Esophagus muscularis mucosa (tissue), 4 donors: ENCODE measurements around the gene E4F1. TPM values are rescaled to one million over a fixed set of nuclear protein-coding genes. Genes with fewer than 3 reads are reported as not detected.
A peak's percentile ranks its signal among the peaks of the same experiment; 100 is the strongest.

Experiments used
- DNase-seq: peaks from one replicate; pipeline ENCODE4 v3.0.0-alpha.2; 2017; ENCODE audit errors: extremely low spot score
- H3K27ac ChIP-seq, 4 donors: fragments of 200-600 bp; sonication (generic); replicated peaks in 1 of 4; 1 replicate in 3 of 4; 2 replicates in 1 of 4; pipeline ENCODE4 v1.5.1; 2016 to 2019; ENCODE audit warnings: mild to moderate bottlenecking in 1 of 4
- H3K27me3 ChIP-seq, 4 donors: fragments of 200-600 bp; sonication (generic); one replicate each; pipeline versions ENCODE4 v1.5.1 to v1.6.0; 2016 to 2019
- H3K36me3 ChIP-seq, 4 donors: fragments of 200-600 bp; sonication (generic); one replicate each; pipeline ENCODE4 v1.5.1; 2016 to 2019
- H3K4me1 ChIP-seq, 4 donors: fragments of 200-600 bp; sonication (generic); one replicate each; pipeline ENCODE4 v1.5.1; 2016 to 2019
- H3K4me3 ChIP-seq, 4 donors: fragments of 200-600 bp; sonication (generic); 1 replicate in 2 of 4; 2 replicates in 2 of 4; pipeline ENCODE4 v1.5.1; 2016 to 2019; ENCODE audit warnings: mild to moderate bottlenecking in 4 of 4, moderate library complexity in 1 of 4
- H3K9me3 ChIP-seq, 4 donors: fragments of 200-600 bp; sonication (generic); 1 replicate in 3 of 4; 2 replicates in 1 of 4; pipeline ENCODE4 v1.5.1; 2016 to 2019
- CTCF ChIP-seq, 3 experiments: fragments of 200-600 bp in 2 of 3; fragments of 450-650 bp in 1 of 3; sonication (generic) in 2 of 3; IDR thresholded peaks; one replicate each; pipeline ENCODE4 v1.5.1; 2017 to 2019; ENCODE audit warnings: antibody characterized with exemption in 3 of 3, mild to moderate bottlenecking in 2 of 3, moderate library complexity in 1 of 3
- EP300 ChIP-seq: sonication (generic); formaldehyde crosslinking; IDR thresholded peaks from one replicate; pipeline ENCODE4 v1.6.1; 2017; ENCODE audit warnings: antibody characterized with exemption
- POLR2A ChIP-seq: fragments of 450-650 bp; IDR thresholded peaks from one replicate; pipeline ENCODE4 v1.6.1; 2017; ENCODE audit warnings: antibody characterized with exemption, moderate library complexity, mild to moderate bottlenecking, low read depth
- POLR2AphosphoS5 ChIP-seq, 2 donors: sonication (generic); formaldehyde crosslinking; IDR thresholded peaks; one replicate each; pipeline ENCODE4 v1.6.1; 2017; ENCODE audit warnings: antibody characterized with exemption in 2 of 2
- WGBS: methylation state at CpG from one replicate; pipeline ENCODE4 v1.1.5; 2018; 5-methylcytosine and 5-hydroxymethylcytosine counted together
- intact Hi-C: fragments of 100-400 bp; cut with DNase I; formaldehyde crosslinking; loops from one replicate; pipeline ENCODE4 v1.15.1; 2023
- total RNA-seq, 4 donors: library from RNA; depleted of rRNA; stranded (reverse); fragments of >200 nt; gene quantifications; one replicate each; pipeline versions ENCODE4 v1.1.0 to v1.2.1, GENCODE V29; 2016

E4F1 gene, protein sequence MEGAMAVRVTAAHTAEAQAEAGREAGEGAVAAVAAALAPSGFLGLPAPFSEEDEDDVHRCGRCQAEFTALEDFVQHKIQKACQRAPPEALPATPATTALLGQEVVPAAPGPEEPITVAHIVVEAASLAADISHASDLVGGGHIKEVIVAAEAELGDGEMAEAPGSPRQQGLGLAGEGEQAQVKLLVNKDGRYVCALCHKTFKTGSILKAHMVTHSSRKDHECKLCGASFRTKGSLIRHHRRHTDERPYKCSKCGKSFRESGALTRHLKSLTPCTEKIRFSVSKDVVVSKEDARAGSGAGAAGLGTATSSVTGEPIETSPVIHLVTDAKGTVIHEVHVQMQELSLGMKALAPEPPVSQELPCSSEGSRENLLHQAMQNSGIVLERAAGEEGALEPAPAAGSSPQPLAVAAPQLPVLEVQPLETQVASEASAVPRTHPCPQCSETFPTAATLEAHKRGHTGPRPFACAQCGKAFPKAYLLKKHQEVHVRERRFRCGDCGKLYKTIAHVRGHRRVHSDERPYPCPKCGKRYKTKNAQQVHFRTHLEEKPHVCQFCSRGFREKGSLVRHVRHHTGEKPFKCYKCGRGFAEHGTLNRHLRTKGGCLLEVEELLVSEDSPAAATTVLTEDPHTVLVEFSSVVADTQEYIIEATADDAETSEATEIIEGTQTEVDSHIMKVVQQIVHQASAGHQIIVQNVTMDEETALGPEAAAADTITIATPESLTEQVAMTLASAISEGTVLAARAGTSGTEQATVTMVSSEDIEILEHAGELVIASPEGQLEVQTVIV
- total RNA-seq, result 10 to 100 TPM; 19.1 to 39.7 (median 28.5) TPM

DNA sequence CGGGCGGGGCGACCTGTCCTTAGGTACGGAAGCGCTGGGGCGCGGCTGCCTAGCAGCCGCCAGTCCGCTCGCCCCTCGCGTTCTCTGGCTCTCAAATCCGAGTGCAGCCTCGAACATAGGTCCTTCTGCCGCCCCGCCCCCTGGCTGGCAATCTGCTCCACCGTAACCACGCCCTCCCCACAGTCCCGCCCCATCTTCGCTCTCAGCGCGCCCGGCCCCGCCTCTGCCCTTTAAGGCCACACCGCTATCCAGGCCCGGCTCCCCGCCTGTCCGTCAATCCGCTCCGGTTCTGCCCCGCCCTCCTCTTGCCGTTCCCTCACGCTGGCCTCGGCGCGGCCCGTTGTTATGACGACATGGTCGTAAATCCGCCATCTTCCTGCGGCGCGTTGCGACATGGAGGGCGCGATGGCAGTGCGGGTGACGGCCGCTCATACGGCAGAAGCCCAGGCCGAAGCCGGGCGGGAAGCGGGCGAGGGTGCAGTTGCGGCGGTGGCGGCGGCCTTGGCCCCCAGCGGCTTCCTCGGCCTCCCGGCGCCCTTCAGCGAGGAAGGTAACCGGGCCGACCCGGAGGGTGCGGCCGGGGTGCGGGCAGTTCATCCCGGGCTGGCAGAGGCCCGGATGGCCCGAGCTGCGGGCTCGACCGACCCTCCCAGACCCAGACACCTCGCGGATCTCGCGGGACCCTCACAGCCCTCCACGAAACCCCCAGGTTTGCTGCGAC lies at the start of gene E4F1:
Gene E4F1, plus strand, starts transcription at position 371 of the 721 bp plus-strand sequence. Its CDS starts 23 bp downstream, at position 394.
- Histone ChIP-seq H3K27me3 (no peaks in the 10 kb centered on the region), H3K4me3 (peak within 1 kb of the TSS; percentile 75 to 93 (median 84)), H3K27ac (peak within 1 kb of the TSS; percentile 86 to 90 (median 87)), H3K9me3 (no peaks in the 10 kb centered on the region), H3K36me3 (peaks cover 0 to 20% (median 18%) of the 10 kb centered on the region in 4 donors), H3K4me1 (peaks cover 28 to 41% (median 38%) of the 10 kb centered on the region in 4 donors)
- intact Hi-C loops, result no loop called here
- DNase-seq, result peak; percentile 100
- TF ChIP-seq EP300, result no peak
- TF ChIP-seq CTCF (IDR thresholded peaks at IDR 0.05), result peak in 2 of 3 experiments; percentile 5 to 24
- peak; percentile 98 to 99 for TF ChIP-seq POLR2AphosphoS5 (IDR thresholded peaks at IDR 0.05)
- TF ChIP-seq POLR2A, result peak; percentile 90
- 0% methylated on average over 8 of the region's 82 CpGs for WGBS

GRCh38 chr16:2173916-2174315 lies 49.5 kb upstream of the E4F1 start:
- Histone ChIP-seq H3K27me3 (peaks cover 0 to 7% (median 0%) of the 10 kb centered on the region in 4 donors), H3K4me1 (peaks cover 0 to 9% (median 4%) of the 10 kb centered on the region in 4 donors), H3K27ac (no peak overlapping the region), H3K4me3 (no peak overlapping the region), H3K9me3 (no peaks in the 10 kb centered on the region), H3K36me3 (peaks cover 67 to 93% (median 86%) of the 10 kb centered on the region in 4 donors)
- no peak for TF ChIP-seq POLR2A
- no peak for TF ChIP-seq CTCF (IDR thresholded peaks at IDR 0.05)
- TF ChIP-seq EP300, result no peak
- no peak for TF ChIP-seq POLR2AphosphoS5 (IDR thresholded peaks at IDR 0.05)
- intact Hi-C loops, result no loop called here
- no peak for DNase-seq
- WGBS, result 92% methylated on average over 2 of the region's 4 CpGs

DNA sequence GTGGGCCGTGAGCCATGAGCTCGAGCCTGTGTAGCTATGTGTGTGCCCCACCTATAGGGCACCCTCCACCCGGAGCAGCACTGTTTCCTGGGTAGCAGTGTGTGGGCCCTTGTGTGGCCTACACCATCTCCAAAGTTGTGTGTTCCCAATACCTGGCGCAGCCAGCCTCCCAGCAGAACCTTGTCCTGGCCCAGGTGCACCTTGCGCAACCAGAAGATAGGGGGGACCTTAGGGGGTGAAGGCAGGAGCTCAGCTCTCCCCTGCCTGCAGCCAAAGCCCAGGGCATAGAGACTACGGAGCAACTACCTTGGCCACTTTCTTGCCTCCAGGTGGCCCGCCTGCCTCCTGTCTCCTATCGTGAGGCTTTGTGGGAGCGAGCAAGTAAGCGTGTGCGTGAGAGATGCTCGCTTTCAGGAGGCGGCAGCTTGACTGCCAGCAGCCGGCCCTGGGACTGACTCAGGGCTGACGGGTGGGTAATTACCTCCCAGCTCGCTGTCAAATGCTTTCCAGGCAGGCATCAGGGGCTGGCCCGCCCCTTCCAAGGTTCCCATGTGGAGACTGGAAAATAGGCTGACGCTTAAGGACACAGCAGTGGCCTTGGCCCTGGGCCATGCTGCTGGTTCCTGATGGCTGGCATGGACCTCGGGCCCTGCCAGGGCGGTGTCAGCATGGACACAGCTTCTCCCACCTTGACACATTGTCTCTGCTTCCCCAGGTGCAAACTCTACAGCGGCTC lies 48.8 kb upstream of the E4F1 start:
- Histone ChIP-seq H3K4me1 (peaks cover 0 to 11% (median 1%) of the 10 kb centered on the region in 4 donors), H3K9me3 (no peaks in the 10 kb centered on the region), H3K27ac (no peak overlapping the region), H3K27me3 (peaks cover 0 to 11% (median 0%) of the 10 kb centered on the region in 4 donors), H3K36me3 (peaks cover 63 to 87% (median 81%) of the 10 kb centered on the region in 4 donors), H3K4me3 (no peak overlapping the region)
- DNase-seq, result no peak
- no peak for TF ChIP-seq CTCF (IDR thresholded peaks at IDR 0.05)
- no peak for TF ChIP-seq POLR2A
- TF ChIP-seq EP300, result no peak
- no peak for TF ChIP-seq POLR2AphosphoS5 (IDR thresholded peaks at IDR 0.05)
- WGBS, result 94% methylated on average over 6 of the region's 21 CpGs
- intact Hi-C loops, result no loop called here

DNA sequence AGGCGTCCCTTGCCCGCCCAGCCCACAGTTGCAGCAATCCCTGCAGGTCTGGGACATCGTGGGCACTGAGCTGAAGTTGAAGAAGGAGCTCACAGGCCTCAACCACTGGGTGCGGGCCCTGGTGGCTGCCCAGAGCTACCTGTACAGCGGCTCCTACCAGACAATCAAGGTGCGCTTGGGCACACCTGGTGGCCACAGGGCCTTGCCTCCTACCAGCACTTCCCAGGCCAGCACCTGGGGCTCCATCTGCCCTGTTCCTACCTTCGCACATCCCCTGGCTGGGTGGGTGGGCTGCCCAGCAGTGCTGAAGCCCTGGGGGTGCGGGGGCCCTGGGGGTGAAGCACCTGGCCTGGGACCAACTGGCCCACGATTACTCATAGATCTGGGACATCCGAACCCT lies 47.9 kb upstream of the E4F1 start:
- Histone ChIP-seq H3K36me3 (peaks cover 62 to 78% (median 76%) of the 10 kb centered on the region in 4 donors), H3K9me3 (no peaks in the 10 kb centered on the region), H3K27me3 (peaks cover 0 to 13% (median 0%) of the 10 kb centered on the region in 4 donors), H3K27ac (no peak overlapping the region), H3K4me1 (peaks cover 0 to 11% (median 0%) of the 10 kb centered on the region in 4 donors), H3K4me3 (no peak overlapping the region)
- no peak for DNase-seq
- intact Hi-C loops, result no loop called here
- WGBS, result 85% methylated on average over 7 of the region's 10 CpGs
- no peak for TF ChIP-seq EP300
- TF ChIP-seq POLR2A, result no peak
- no peak for TF ChIP-seq CTCF (IDR thresholded peaks at IDR 0.05)
- no peak for TF ChIP-seq POLR2AphosphoS5 (IDR thresholded peaks at IDR 0.05)
